CD8-positive, alpha-beta memory T cell (primary cell): ENCODE data around the gene IFNB1. TPM values are rescaled to one million over a fixed set of nuclear protein-coding genes. Genes with fewer than 3 reads are reported as not detected.

Experiments used
- CTCF ChIA-PET: fragments of 350-600 bp; sonication (Branson Sonifier 250); formaldehyde crosslinking; loops from one replicate; lab custom pipeline; 2021; ENCODE audit warnings: antibody characterized with exemption; lab: Charles Lee
- POLR2A ChIA-PET: fragments of 350-600 bp; sonication (Branson Sonifier 250); formaldehyde crosslinking; loops from one replicate; lab custom pipeline; 2021; ENCODE audit warnings: antibody characterized with exemption; lab: Charles Lee
- DNase-seq, 5 donors: peaks; one replicate each; pipeline versions ENCODE4 v3.0.0 to v3.0.0-alpha.2; 2020 to 2022; ENCODE audit warnings: mixed read lengths in 1 of 5
- H3K27ac ChIP-seq: one replicate; pipeline ENCODE4 v1.7.0; 2013; ENCODE audit warnings: low read depth, mild to moderate bottlenecking, low read length, moderate library complexity
- H3K27me3 ChIP-seq: 2 replicates; pipeline ENCODE4 v1.7.0; 2013; ENCODE audit warnings: low read length, mild to moderate bottlenecking; ENCODE audit not compliant: insufficient read depth, poor library complexity, severe bottlenecking
- H3K36me3 ChIP-seq: 2 replicates; pipeline ENCODE4 v1.7.0; 2013; ENCODE audit warnings: mild to moderate bottlenecking, low read length, moderate library complexity; ENCODE audit not compliant: insufficient read depth
- H3K4me1 ChIP-seq: 2 replicates; pipeline ENCODE4 v1.7.0; 2013; ENCODE audit warnings: mild to moderate bottlenecking, low read length, moderate library complexity; ENCODE audit not compliant: insufficient read depth
- H3K4me3 ChIP-seq: 2 replicates; pipeline ENCODE4 v1.7.0; 2013; ENCODE audit warnings: mild to moderate bottlenecking, low read length
- H3K9me3 ChIP-seq: 2 replicates; pipeline ENCODE4 v1.7.0; 2013; ENCODE audit warnings: mild to moderate bottlenecking, low read length
- H3K27ac Mint-ChIP-seq, 8 donors: one replicate each; pipeline ENCODE4 v1.8.0; 2020 to 2021; ENCODE audit warnings: mixed read lengths in 8 of 8, mild to moderate bottlenecking in 6 of 8, inconsistent platforms in 3 of 8, moderate library complexity in 3 of 8
- H3K27me3 Mint-ChIP-seq, 2 donors: one replicate each; pipeline ENCODE4 v1.8.0; 2020 to 2021; ENCODE audit warnings: mixed read lengths in 2 of 2, mild to moderate bottlenecking in 1 of 2, moderate library complexity in 1 of 2
- H3K36me3 Mint-ChIP-seq, 3 donors: one replicate each; pipeline ENCODE4 v1.8.0; 2020 to 2021; ENCODE audit warnings: mixed read lengths in 3 of 3, inconsistent platforms in 1 of 3, mild to moderate bottlenecking in 1 of 3
- H3K4me1 Mint-ChIP-seq, 3 donors: one replicate each; pipeline ENCODE4 v1.8.0; 2020 to 2021; ENCODE audit warnings: mixed read lengths in 3 of 3, inconsistent platforms in 1 of 3, mild to moderate bottlenecking in 1 of 3
- H3K4me3 Mint-ChIP-seq, 7 donors: one replicate each; pipeline ENCODE4 v1.8.0; 2020 to 2021; ENCODE audit warnings: mixed read lengths in 7 of 7, mild to moderate bottlenecking in 6 of 7, moderate library complexity in 4 of 7, inconsistent platforms in 2 of 7
- H3K9me3 Mint-ChIP-seq, 5 donors: one replicate each; pipeline ENCODE4 v1.8.0; 2020 to 2022; ENCODE audit warnings: mixed read lengths in 5 of 5, mild to moderate bottlenecking in 3 of 5, moderate library complexity in 2 of 5, inconsistent platforms in 1 of 5
- polyA plus RNA-seq: library from polyadenylated mRNA; unstranded; fragments of 300-500 nt; fragmentation: Illumina TruSeq; gene quantifications from one replicate; pipeline ENCODE4 v1.2.3, GENCODE V29; 2021
- total RNA-seq, 2 experiments: library from RNA; stranded (reverse); gene quantifications; one replicate each; pipeline ENCODE4 v1.2.3, GENCODE V29; 2021

Gene IFNB1
- total and polyA plus RNA-seq, 3 experiments from 2014 or later = not detected

GRCh38 chr9:21037278-21037677 is 40.5 kb downstream of the IFNB1 start:
- H3K9me3 Mint-ChIP-seq = no peaks in the 10 kb centered on the region
- Histone ChIP-seq H3K36me3 (no peaks in the 10 kb centered on the region), H3K4me3 (no peak overlapping the region), H3K4me1 (peaks cover 13% of the 10 kb centered on the region), H3K27ac (no peak overlapping the region), H3K9me3 (no peaks in the 10 kb centered on the region), H3K27me3 (no peaks in the 10 kb centered on the region)
- CTCF ChIA-PET = no interaction called here
- H3K27ac Mint-ChIP-seq = no peak overlapping the region
- H3K36me3 Mint-ChIP-seq = peaks cover 0 to 4% (median 0%) of the 10 kb centered on the region in 3 donors
- POLR2A ChIA-PET = interaction anchor here (0.5 kb wide), 1 partner anchor 49 kb away, joined by 6 read pairs; no protein-coding TSS in a partner anchor
- peaks cover 0 to 1% of the 10 kb centered on the region in 2 donors for H3K27me3 Mint-ChIP-seq
- peak overlapping the region in 1 of 7 donors; percentile 39 for H3K4me3 Mint-ChIP-seq
- DNase-seq = no peak
- H3K4me1 Mint-ChIP-seq = peaks cover 23 to 30% (median 25%) of the 10 kb centered on the region in 3 donors

GRCh38 chr9:21031808-21032183 is 45.9 kb downstream of the IFNB1 start:
- Histone ChIP-seq H3K36me3 (no peaks in the 10 kb centered on the region), H3K27ac (peak overlapping the region; percentile 68), H3K27me3 (no peaks in the 10 kb centered on the region), H3K4me1 (peaks cover 39% of the 10 kb centered on the region), H3K9me3 (no peaks in the 10 kb centered on the region), H3K4me3 (peak overlapping the region; percentile 78)
- peaks cover 26 to 28% (median 26%) of the 10 kb centered on the region in 3 donors for H3K4me1 Mint-ChIP-seq
- H3K27ac Mint-ChIP-seq = peak overlapping the region in 6 of 8 donors; percentile 44 to 90 (median 72)
- peaks cover 0 to 1% of the 10 kb centered on the region in 2 donors for H3K27me3 Mint-ChIP-seq
- H3K9me3 Mint-ChIP-seq = no peaks in the 10 kb centered on the region
- H3K4me3 Mint-ChIP-seq = peak overlapping the region in 3 of 7 donors; percentile 75 to 84 (median 82)
- POLR2A ChIA-PET = interaction anchor here (1.0 to 1.1 kb wide), 3 partner anchors 30 to 410 kb away, joined by 3 to 8 read pairs (median 3); partner anchors contain the start of gene MLLT3
- H3K36me3 Mint-ChIP-seq = peaks cover 4 to 16% (median 6%) of the 10 kb centered on the region in 3 donors
- CTCF ChIA-PET = interaction anchor here (0.8 to 2.1 kb wide), 5 partner anchors 11 to 407 kb away, joined by 3 to 6 read pairs (median 4); no protein-coding TSS in a partner anchor
- DNase-seq = no peak

- no peaks in the 10 kb centered on the region for H3K9me3 ChIP-seq
- H3K27me3 ChIP-seq = no peaks in the 10 kb centered on the region
- peaks cover 5 to 21% (median 11%) of the 10 kb centered on the region in 3 donors for H3K36me3 Mint-ChIP-seq
- no peaks in the 10 kb centered on the region for H3K36me3 ChIP-seq
- H3K4me3 ChIP-seq = peak within 1 kb of the TSS; percentile 78
- no peaks in the 10 kb centered on the region for H3K9me3 Mint-ChIP-seq
- peak within 1 kb of the TSS; percentile 68 for H3K27ac ChIP-seq
- POLR2A ChIA-PET = interaction anchor here (1.0 to 1.2 kb wide), 4 partner anchors 12 to 409 kb away, joined by 3 to 8 read pairs (median 4); partner anchors contain the start of gene MLLT3
- peak; percentile 52 to 77 (median 69) for DNase-seq
- H3K4me1 ChIP-seq = peaks cover 39% of the 10 kb centered on the region
- peak within 1 kb of the TSS in 7 of 8 donors; percentile 31 to 90 (median 69) for H3K27ac Mint-ChIP-seq
- CTCF ChIA-PET = interaction anchor here (0.8 to 2.1 kb wide), 8 partner anchors 11 to 406 kb away, joined by 3 to 6 read pairs (median 4); no protein-coding TSS in a partner anchor
- peak within 1 kb of the TSS in 4 of 7 donors; percentile 75 to 84 (median 80) for H3K4me3 Mint-ChIP-seq
- H3K4me1 Mint-ChIP-seq = peaks cover 30 to 33% (median 32%) of the 10 kb centered on the region in 3 donors
- no peaks in the 10 kb centered on the region for H3K27me3 Mint-ChIP-seq
These were observed 46.5 kb downstream of the IFNB1 start, which contains the start of gene HACD4 for GRCh38 chr9:21031091-21031807. Gene HACD4, minus strand, starts transcription at chr9:21031640. Its CDS starts 50 bp downstream, at chr9:21031590.

GRCh38 chr9:21030389-21031035 is 47.2 kb downstream of the IFNB1 start:
- H3K27me3 ChIP-seq = no peaks in the 10 kb centered on the region
- no peaks in the 10 kb centered on the region for H3K36me3 ChIP-seq
- no peak overlapping the region for H3K27ac Mint-ChIP-seq
- H3K27me3 Mint-ChIP-seq = no peaks in the 10 kb centered on the region
- peak in 2 of 5 donors; percentile 24 to 26 for DNase-seq
- ChIA-PET POLR2A (interaction anchor here (0.6 to 1.2 kb wide), 4 partner anchors 12 to 66 kb away, joined by 3 to 8 read pairs (median 4); no protein-coding TSS in a partner anchor), CTCF (interaction anchor here (0.7 to 2.1 kb wide), 8 partner anchors 10 to 678 kb away, joined by 3 to 6 read pairs (median 4); no protein-coding TSS in a partner anchor)
- no peaks in the 10 kb centered on the region for H3K9me3 ChIP-seq
- peaks cover 37 to 41% (median 39%) of the 10 kb centered on the region in 3 donors for H3K4me1 Mint-ChIP-seq
- peak overlapping the region; percentile 78 for H3K4me3 ChIP-seq
- H3K4me3 Mint-ChIP-seq = no peak overlapping the region
- peak overlapping the region; percentile 68 for H3K27ac ChIP-seq
- H3K4me1 ChIP-seq = peaks cover 39% of the 10 kb centered on the region
- no peaks in the 10 kb centered on the region for H3K9me3 Mint-ChIP-seq
- peaks cover 12 to 29% (median 17%) of the 10 kb centered on the region in 3 donors for H3K36me3 Mint-ChIP-seq

- Histone ChIP-seq H3K9me3 (no peaks in the 10 kb centered on the region), H3K4me3 (no peak overlapping the region), H3K27ac (no peak overlapping the region), H3K27me3 (no peaks in the 10 kb centered on the region), H3K4me1 (peaks cover 39% of the 10 kb centered on the region), H3K36me3 (no peaks in the 10 kb centered on the region)
- Mint-ChIP-seq H3K4me1 (peaks cover 40 to 46% (median 44%) of the 10 kb centered on the region in 3 donors), H3K27me3 (no peaks in the 10 kb centered on the region), H3K27ac (no peak overlapping the region), H3K9me3 (no peaks in the 10 kb centered on the region), H3K36me3 (peaks cover 12 to 32% (median 17%) of the 10 kb centered on the region in 3 donors), H3K4me3 (no peak overlapping the region)
- ChIA-PET CTCF (no interaction called here), POLR2A (no interaction called here)
- DNase-seq = no peak
These were observed 48.1 kb downstream of the IFNB1 start for GRCh38 chr9:21029661-21030060.

GRCh38 chr9:21028466-21028865 is 49.3 kb downstream of the IFNB1 start:
- ChIA-PET POLR2A (interaction anchor here (1.1 kb wide), 1 partner anchor 35 kb away, joined by 4 read pairs; no protein-coding TSS in a partner anchor), CTCF (no interaction called here)
- Mint-ChIP-seq H3K36me3 (peaks cover 14 to 42% (median 25%) of the 10 kb centered on the region in 3 donors), H3K4me1 (peaks cover 44 to 56% (median 52%) of the 10 kb centered on the region in 3 donors), H3K4me3 (peak overlapping the region in 1 of 7 donors; percentile 34), H3K27me3 (no peaks in the 10 kb centered on the region), H3K27ac (peak overlapping the region in 4 of 8 donors; percentile 50 to 86 (median 62)), H3K9me3 (no peaks in the 10 kb centered on the region)
- H3K27me3 ChIP-seq = no peaks in the 10 kb centered on the region
- no peak overlapping the region for H3K4me3 ChIP-seq
- H3K36me3 ChIP-seq = no peaks in the 10 kb centered on the region
- peaks cover 39% of the 10 kb centered on the region for H3K4me1 ChIP-seq
- no peak for DNase-seq
- no peak overlapping the region for H3K27ac ChIP-seq
- no peaks in the 10 kb centered on the region for H3K9me3 ChIP-seq

- Histone ChIP-seq H3K27me3 (no peaks in the 10 kb centered on the region), H3K27ac (no peak overlapping the region), H3K36me3 (no peaks in the 10 kb centered on the region), H3K4me3 (no peak overlapping the region), H3K9me3 (no peaks in the 10 kb centered on the region), H3K4me1 (peaks cover 33% of the 10 kb centered on the region)
- peaks cover 19 to 47% (median 28%) of the 10 kb centered on the region in 3 donors for H3K36me3 Mint-ChIP-seq
- no peak for DNase-seq
- peaks cover 37 to 50% (median 42%) of the 10 kb centered on the region in 3 donors for H3K4me1 Mint-ChIP-seq
- ChIA-PET CTCF (interaction anchor here (1.0 to 1.2 kb wide), 2 partner anchors 9 to 84 kb away, joined by 3 read pairs; no protein-coding TSS in a partner anchor), POLR2A (no interaction called here)
- peaks cover 0 to 3% (median 0%) of the 10 kb centered on the region in 5 donors for H3K9me3 Mint-ChIP-seq
- peak overlapping the region in 4 of 8 donors; percentile 2 to 17 (median 4) for H3K27ac Mint-ChIP-seq
- peak overlapping the region in 1 of 7 donors; percentile 27 for H3K4me3 Mint-ChIP-seq
- H3K27me3 Mint-ChIP-seq = no peaks in the 10 kb centered on the region
These were observed 50.4 kb downstream of the IFNB1 start for GRCh38 chr9:21027295-21027694.
